GM23338 (cell line): Measurements from ENCODE around the gene GTF3C2. TPM values are rescaled to one million over a fixed set of nuclear protein-coding genes. Genes with fewer than 3 reads are reported as not detected.

Experiments
- ATAC-seq: fragments of 200-7000 bp; cut with Tn5 transposase; 3 replicates; pipeline ENCODE4 v1.9.1; 2020
- DNase-seq: peaks from one replicate; pipeline ENCODE4 v3.0.0-alpha.2; 2015; ENCODE audit warnings: low spot score
- H2AFZ ChIP-seq: fragments of 200-600 bp; sonication (generic); 2 replicates; pipeline ENCODE4 v1.8.0; 2016; ENCODE audit warnings: antibody characterized with exemption, mild to moderate bottlenecking, moderate library complexity
- H3F3A ChIP-seq: fragments of 200-600 bp; sonication (generic); replicated peaks from 2 replicates; pipeline ENCODE4 v1.8.0; 2017; ENCODE audit warnings: antibody characterized with exemption, mixed run types, low read depth
- H3K27ac ChIP-seq: fragments of 200-600 bp; sonication (generic); 2 replicates; pipeline ENCODE4 v1.6.1; 2016; ENCODE audit warnings: low read depth
- H3K27me3 ChIP-seq: fragments of 200-600 bp; sonication (generic); 2 replicates; pipeline ENCODE4 v1.8.0; 2016; ENCODE audit warnings: mild to moderate bottlenecking, mixed run types, moderate library complexity; ENCODE audit not compliant: insufficient read depth
- H3K36me3 ChIP-seq: fragments of 200-600 bp; sonication (generic); 2 replicates; pipeline ENCODE4 v1.8.0; 2016; ENCODE audit warnings: mild to moderate bottlenecking; ENCODE audit not compliant: insufficient read depth
- H3K4me1 ChIP-seq: fragments of 200-600 bp; sonication (generic); 2 replicates; pipeline ENCODE4 v1.8.0; 2016; ENCODE audit warnings: mild to moderate bottlenecking, moderate library complexity; ENCODE audit not compliant: insufficient read depth
- H3K4me2 ChIP-seq: fragments of 200-600 bp; sonication (generic); 2 replicates; pipeline ENCODE4 v1.7.1; 2017; ENCODE audit warnings: mixed run types
- H3K4me3 ChIP-seq: fragments of 200-600 bp; sonication (generic); 2 replicates; pipeline ENCODE4 v1.6.1; 2016; ENCODE audit warnings: mixed run types
- H3K79me2 ChIP-seq: fragments of 200-600 bp; sonication (generic); replicated peaks from 2 replicates; pipeline ENCODE4 v1.8.0; 2017; ENCODE audit warnings: mild to moderate bottlenecking; ENCODE audit not compliant: insufficient read depth
- H3K9me2 ChIP-seq: fragments of 200-600 bp; sonication (generic); 2 replicates; pipeline ENCODE4 v1.8.0; 2017; ENCODE audit not compliant: insufficient read depth
- H4K20me1 ChIP-seq: fragments of 200-600 bp; sonication (generic); replicated peaks from 2 replicates; pipeline ENCODE4 v1.8.0; 2017; ENCODE audit warnings: mild to moderate bottlenecking; ENCODE audit not compliant: insufficient read depth
- H3K27ac Mint-ChIP-seq: 2 replicates; pipeline ENCODE4 v1.8.0; 2020; ENCODE audit warnings: inconsistent platforms, mild to moderate bottlenecking, moderate library complexity, mixed read lengths
- H3K27me3 Mint-ChIP-seq: 3 replicates; pipeline ENCODE4 v1.8.0; 2022; ENCODE audit warnings: low read depth, mild to moderate bottlenecking, moderate library complexity, mixed read lengths, inconsistent platforms; ENCODE audit not compliant: insufficient read depth, poor library complexity
- H3K36me3 Mint-ChIP-seq: 3 replicates; pipeline ENCODE4 v1.8.0; 2021; ENCODE audit warnings: low read depth, mild to moderate bottlenecking, inconsistent platforms, moderate library complexity, mixed read lengths
- H3K4me1 Mint-ChIP-seq: 3 replicates; pipeline ENCODE4 v1.8.0; 2020; ENCODE audit warnings: mild to moderate bottlenecking, inconsistent platforms, mixed read lengths
- H3K4me3 Mint-ChIP-seq: 3 replicates; pipeline ENCODE4 v1.8.0; 2021; ENCODE audit warnings: moderate library complexity, mild to moderate bottlenecking, inconsistent platforms, mixed read lengths
- H3K9me3 Mint-ChIP-seq: 3 replicates; pipeline ENCODE4 v1.8.0; 2020; ENCODE audit warnings: moderate library complexity, mild to moderate bottlenecking, inconsistent platforms, mixed read lengths
- CREB1 ChIP-seq: fragments of 250-450 bp; sonication (Bioruptor Pico); IDR thresholded peaks from 2 replicates; pipeline ENCODE4 v1.5.0; 2020; ENCODE audit warnings: low read depth, mild to moderate bottlenecking, moderate library complexity
- EZH2phosphoT487 ChIP-seq: fragments of 200-600 bp; sonication (generic); IDR thresholded peaks from one replicate; pipeline ENCODE4 v1.8.1; 2018; ENCODE audit warnings: antibody characterized with exemption; ENCODE audit not compliant: unreplicated experiment
- POLR2AphosphoS5 ChIP-seq: IDR thresholded peaks from 2 replicates; pipeline ENCODE4 v1.6.1; 2016; ENCODE audit warnings: antibody characterized with exemption, low read depth
- STAT1 ChIP-seq: IDR thresholded peaks from one replicate; pipeline ENCODE4 v1.6.1; 2016; ENCODE audit warnings: antibody characterized with exemption; ENCODE audit not compliant: unreplicated experiment
- ZNF114 ChIP-seq: fragments of 250-450 bp; sonication (Bioruptor Pico); IDR thresholded peaks from 2 replicates; pipeline ENCODE4 v1.5.0; 2020; ENCODE audit warnings: mild to moderate bottlenecking, moderate library complexity
- polyA plus RNA-seq: library from polyadenylated mRNA; unstranded; fragments of >200 nt; fragmentation: Nextera tagmentation; extraction: Ambion mirVana; gene quantifications from 2 replicates; pipeline ENCODE4 v1.2.1, GENCODE V29; 2016
- total RNA-seq: library from RNA; depleted of rRNA; stranded (reverse); fragments of >200 nt; shearing (Covaris generic); gene quantifications from 2 replicates; pipeline ENCODE4 v1.2.3, GENCODE V29; 2014
- TF ChIP-seq, protein P1 (sequence below): IDR thresholded peaks from one replicate; pipeline ENCODE4 v1.6.1; 2018; ENCODE audit warnings: antibody characterized with exemption; ENCODE audit not compliant: unreplicated experiment
- TF ChIP-seq, protein P2 (sequence below): fragments of 250-450 bp; sonication (Bioruptor Pico); IDR thresholded peaks from 2 replicates; pipeline ENCODE4 v1.5.0; 2020; ENCODE audit warnings: mild to moderate bottlenecking, moderate library complexity
- TF ChIP-seq, protein P3 (sequence below), 2 experiments: fragments of 200-600 bp in 1 of 2; sonication (generic) in 1 of 2; conservative IDR thresholded peaks; 2 replicates each; pipeline versions ENCODE4 v1.5.1 to v1.6.1; 2016 to 2017; ENCODE audit warnings: antibody characterized with exemption in 2 of 2, low read depth in 2 of 2, mild to moderate bottlenecking in 2 of 2, moderate library complexity in 1 of 2
- TF ChIP-seq, protein P4 (sequence below): IDR thresholded peaks from 2 replicates; pipeline ENCODE4 v1.6.1; 2016; ENCODE audit warnings: antibody characterized with exemption

Gene GTF3C2
- total and polyA plus RNA-seq, 2 experiments from 2014 or later = 69.1 to 118 TPM

DNA sequence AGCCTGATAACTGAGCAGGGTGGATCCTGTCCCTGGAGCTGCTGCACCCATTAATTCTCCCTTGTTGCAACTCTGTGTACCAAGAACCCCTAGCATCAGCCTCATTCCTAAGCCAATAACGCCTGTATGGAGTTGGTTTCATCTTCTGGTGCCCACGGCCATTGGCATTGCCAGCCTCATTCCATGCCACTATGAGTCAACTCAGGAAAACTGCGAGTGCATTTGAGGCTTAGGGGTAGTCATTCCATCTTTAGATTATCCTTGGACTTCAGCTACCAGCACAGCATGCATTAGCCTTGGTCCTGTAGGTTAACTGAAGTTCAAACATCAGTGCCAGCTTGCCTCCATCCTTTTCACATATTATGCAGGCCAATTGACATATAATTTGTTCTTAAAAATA is 75.7 kb downstream of the GTF3C2 start:
- Histone ChIP-seq H3K27ac (no peak overlapping the region), H3K9me2 (peaks cover 4% of the 10 kb centered on the region; the same call in 1 of the 2 replicates), H2AFZ (no peak overlapping the region), H3K36me3 (no peaks in the 10 kb centered on the region), H3K27me3 (no peaks in the 10 kb centered on the region), H3K4me1 (peaks cover 27% of the 10 kb centered on the region), H3K79me2 (no peaks in the 10 kb centered on the region), H3K4me3 (no peak overlapping the region), H3K4me2 (no peak overlapping the region), H4K20me1 (no peaks in the 10 kb centered on the region), H3F3A (peaks cover 9% of the 10 kb centered on the region)
- Mint-ChIP-seq H3K4me3 (no peak overlapping the region), H3K9me3 (no peaks in the 10 kb centered on the region), H3K4me1 (peaks cover 36% of the 10 kb centered on the region), H3K36me3 (no peaks in the 10 kb centered on the region), H3K27ac (no peak overlapping the region), H3K27me3 (peaks cover 21% of the 10 kb centered on the region)
- ATAC-seq (no peak), DNase-seq (no peak)
- TF ChIP-seq ZNF114 (CRISPR knock-in tag) (no peak), EZH2phosphoT487 (no peak), STAT1 (no peak), POLR2AphosphoS5 (no peak), CREB1 (CRISPR knock-in tag) (no peak)
- TF ChIP-seq, protein P1, sequence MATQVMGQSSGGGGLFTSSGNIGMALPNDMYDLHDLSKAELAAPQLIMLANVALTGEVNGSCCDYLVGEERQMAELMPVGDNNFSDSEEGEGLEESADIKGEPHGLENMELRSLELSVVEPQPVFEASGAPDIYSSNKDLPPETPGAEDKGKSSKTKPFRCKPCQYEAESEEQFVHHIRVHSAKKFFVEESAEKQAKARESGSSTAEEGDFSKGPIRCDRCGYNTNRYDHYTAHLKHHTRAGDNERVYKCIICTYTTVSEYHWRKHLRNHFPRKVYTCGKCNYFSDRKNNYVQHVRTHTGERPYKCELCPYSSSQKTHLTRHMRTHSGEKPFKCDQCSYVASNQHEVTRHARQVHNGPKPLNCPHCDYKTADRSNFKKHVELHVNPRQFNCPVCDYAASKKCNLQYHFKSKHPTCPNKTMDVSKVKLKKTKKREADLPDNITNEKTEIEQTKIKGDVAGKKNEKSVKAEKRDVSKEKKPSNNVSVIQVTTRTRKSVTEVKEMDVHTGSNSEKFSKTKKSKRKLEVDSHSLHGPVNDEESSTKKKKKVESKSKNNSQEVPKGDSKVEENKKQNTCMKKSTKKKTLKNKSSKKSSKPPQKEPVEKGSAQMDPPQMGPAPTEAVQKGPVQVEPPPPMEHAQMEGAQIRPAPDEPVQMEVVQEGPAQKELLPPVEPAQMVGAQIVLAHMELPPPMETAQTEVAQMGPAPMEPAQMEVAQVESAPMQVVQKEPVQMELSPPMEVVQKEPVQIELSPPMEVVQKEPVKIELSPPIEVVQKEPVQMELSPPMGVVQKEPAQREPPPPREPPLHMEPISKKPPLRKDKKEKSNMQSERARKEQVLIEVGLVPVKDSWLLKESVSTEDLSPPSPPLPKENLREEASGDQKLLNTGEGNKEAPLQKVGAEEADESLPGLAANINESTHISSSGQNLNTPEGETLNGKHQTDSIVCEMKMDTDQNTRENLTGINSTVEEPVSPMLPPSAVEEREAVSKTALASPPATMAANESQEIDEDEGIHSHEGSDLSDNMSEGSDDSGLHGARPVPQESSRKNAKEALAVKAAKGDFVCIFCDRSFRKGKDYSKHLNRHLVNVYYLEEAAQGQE = no peak
- TF ChIP-seq, protein P2, sequence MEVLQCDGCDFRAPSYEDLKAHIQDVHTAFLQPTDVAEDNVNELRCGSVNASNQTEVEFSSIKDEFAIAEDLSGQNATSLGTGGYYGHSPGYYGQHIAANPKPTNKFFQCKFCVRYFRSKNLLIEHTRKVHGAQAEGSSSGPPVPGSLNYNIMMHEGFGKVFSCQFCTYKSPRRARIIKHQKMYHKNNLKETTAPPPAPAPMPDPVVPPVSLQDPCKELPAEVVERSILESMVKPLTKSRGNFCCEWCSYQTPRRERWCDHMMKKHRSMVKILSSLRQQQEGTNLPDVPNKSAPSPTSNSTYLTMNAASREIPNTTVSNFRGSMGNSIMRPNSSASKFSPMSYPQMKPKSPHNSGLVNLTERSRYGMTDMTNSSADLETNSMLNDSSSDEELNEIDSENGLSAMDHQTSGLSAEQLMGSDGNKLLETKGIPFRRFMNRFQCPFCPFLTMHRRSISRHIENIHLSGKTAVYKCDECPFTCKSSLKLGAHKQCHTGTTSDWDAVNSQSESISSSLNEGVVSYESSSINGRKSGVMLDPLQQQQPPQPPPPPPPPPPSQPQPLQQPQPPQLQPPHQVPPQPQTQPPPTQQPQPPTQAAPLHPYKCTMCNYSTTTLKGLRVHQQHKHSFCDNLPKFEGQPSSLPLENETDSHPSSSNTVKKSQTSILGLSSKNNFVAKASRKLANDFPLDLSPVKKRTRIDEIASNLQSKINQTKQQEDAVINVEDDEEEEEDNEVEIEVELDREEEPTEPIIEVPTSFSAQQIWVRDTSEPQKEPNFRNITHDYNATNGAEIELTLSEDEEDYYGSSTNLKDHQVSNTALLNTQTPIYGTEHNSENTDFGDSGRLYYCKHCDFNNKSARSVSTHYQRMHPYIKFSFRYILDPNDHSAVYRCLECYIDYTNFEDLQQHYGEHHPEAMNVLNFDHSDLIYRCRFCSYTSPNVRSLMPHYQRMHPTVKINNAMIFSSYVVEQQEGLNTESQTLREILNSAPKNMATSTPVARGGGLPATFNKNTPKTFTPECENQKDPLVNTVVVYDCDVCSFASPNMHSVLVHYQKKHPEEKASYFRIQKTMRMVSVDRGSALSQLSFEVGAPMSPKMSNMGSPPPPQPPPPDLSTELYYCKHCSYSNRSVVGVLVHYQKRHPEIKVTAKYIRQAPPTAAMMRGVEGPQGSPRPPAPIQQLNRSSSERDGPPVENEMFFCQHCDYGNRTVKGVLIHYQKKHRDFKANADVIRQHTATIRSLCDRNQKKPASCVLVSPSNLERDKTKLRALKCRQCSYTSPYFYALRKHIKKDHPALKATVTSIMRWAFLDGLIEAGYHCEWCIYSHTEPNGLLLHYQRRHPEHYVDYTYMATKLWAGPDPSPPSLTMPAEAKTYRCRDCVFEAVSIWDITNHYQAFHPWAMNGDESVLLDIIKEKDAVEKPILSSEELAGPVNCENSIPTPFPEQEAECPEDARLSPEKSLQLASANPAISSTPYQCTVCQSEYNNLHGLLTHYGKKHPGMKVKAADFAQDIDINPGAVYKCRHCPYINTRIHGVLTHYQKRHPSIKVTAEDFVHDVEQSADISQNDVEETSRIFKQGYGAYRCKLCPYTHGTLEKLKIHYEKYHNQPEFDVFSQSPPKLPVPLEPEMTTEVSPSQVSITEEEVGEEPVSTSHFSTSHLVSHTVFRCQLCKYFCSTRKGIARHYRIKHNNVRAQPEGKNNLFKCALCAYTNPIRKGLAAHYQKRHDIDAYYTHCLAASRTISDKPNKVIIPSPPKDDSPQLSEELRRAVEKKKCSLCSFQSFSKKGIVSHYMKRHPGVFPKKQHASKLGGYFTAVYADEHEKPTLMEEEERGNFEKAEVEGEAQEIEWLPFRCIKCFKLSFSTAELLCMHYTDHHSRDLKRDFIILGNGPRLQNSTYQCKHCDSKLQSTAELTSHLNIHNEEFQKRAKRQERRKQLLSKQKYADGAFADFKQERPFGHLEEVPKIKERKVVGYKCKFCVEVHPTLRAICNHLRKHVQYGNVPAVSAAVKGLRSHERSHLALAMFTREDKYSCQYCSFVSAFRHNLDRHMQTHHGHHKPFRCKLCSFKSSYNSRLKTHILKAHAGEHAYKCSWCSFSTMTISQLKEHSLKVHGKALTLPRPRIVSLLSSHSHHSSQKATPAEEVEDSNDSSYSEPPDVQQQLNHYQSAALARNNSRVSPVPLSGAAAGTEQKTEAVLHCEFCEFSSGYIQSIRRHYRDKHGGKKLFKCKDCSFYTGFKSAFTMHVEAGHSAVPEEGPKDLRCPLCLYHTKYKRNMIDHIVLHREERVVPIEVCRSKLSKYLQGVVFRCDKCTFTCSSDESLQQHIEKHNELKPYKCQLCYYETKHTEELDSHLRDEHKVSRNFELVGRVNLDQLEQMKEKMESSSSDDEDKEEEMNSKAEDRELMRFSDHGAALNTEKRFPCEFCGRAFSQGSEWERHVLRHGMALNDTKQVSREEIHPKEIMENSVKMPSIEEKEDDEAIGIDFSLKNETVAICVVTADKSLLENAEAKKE = no peak
- TF ChIP-seq, protein P3, sequence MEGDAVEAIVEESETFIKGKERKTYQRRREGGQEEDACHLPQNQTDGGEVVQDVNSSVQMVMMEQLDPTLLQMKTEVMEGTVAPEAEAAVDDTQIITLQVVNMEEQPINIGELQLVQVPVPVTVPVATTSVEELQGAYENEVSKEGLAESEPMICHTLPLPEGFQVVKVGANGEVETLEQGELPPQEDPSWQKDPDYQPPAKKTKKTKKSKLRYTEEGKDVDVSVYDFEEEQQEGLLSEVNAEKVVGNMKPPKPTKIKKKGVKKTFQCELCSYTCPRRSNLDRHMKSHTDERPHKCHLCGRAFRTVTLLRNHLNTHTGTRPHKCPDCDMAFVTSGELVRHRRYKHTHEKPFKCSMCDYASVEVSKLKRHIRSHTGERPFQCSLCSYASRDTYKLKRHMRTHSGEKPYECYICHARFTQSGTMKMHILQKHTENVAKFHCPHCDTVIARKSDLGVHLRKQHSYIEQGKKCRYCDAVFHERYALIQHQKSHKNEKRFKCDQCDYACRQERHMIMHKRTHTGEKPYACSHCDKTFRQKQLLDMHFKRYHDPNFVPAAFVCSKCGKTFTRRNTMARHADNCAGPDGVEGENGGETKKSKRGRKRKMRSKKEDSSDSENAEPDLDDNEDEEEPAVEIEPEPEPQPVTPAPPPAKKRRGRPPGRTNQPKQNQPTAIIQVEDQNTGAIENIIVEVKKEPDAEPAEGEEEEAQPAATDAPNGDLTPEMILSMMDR (conservative IDR thresholded peaks at IDR 0.05; ENCODE audit: low read depth in 2 of 2) = no peak
- TF ChIP-seq, protein P4, sequence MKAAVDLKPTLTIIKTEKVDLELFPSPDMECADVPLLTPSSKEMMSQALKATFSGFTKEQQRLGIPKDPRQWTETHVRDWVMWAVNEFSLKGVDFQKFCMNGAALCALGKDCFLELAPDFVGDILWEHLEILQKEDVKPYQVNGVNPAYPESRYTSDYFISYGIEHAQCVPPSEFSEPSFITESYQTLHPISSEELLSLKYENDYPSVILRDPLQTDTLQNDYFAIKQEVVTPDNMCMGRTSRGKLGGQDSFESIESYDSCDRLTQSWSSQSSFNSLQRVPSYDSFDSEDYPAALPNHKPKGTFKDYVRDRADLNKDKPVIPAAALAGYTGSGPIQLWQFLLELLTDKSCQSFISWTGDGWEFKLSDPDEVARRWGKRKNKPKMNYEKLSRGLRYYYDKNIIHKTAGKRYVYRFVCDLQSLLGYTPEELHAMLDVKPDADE = no peak
